HEK293T (cell line): ENCODE data around the gene RSPO4.

ENCODE experiments used
- CTCF ChIA-PET: fragments of 350-600 bp; formaldehyde crosslinking; extraction: SDS; loops from one replicate; lab custom pipeline; 2021; ENCODE audit warnings: antibody characterized with exemption, inconsistent platforms; lab: Yijun Ruan, JAX
- POLR2A ChIA-PET: fragments of 350-600 bp; formaldehyde crosslinking; extraction: SDS; loops from one replicate; lab custom pipeline; 2020; ENCODE audit warnings: antibody characterized with exemption, inconsistent platforms; lab: Yijun Ruan, JAX
- DNase-seq: peaks from one replicate; pipeline ENCODE4 v3.0.0; 2012; ENCODE audit warnings: mixed read lengths; ENCODE audit errors: extremely low spot score
- ARNT ChIP-seq: fragments of 450-650 bp; IDR thresholded peaks from 2 replicates; pipeline ENCODE4 v1.6.1; 2017; ENCODE audit warnings: mild to moderate bottlenecking
- BHLHE40 ChIP-seq: fragments of 450-650 bp; IDR thresholded peaks from 2 replicates; pipeline ENCODE4 v1.6.1; 2016; ENCODE audit warnings: mild to moderate bottlenecking, moderate library complexity, borderline replicate concordance
- CTBP1 ChIP-seq: fragments of 450-650 bp; IDR thresholded peaks from 2 replicates; pipeline ENCODE4 v1.6.1; 2016; ENCODE audit warnings: borderline replicate concordance
- ELF4 ChIP-seq: fragments of 450-650 bp; IDR thresholded peaks from 2 replicates; pipeline ENCODE4 v1.6.1; 2017; ENCODE audit warnings: antibody characterized with exemption
- FOXA1 ChIP-seq: fragments of 450-650 bp; IDR thresholded peaks from 2 replicates; pipeline ENCODE4 v1.6.1; 2016; ENCODE audit warnings: mild to moderate bottlenecking
- FOXK2 ChIP-seq: fragments of 450-650 bp; IDR thresholded peaks from 2 replicates; pipeline ENCODE4 v1.6.1; 2016; ENCODE audit warnings: mild to moderate bottlenecking
- FOXM1 ChIP-seq: fragments of 450-650 bp; IDR thresholded peaks from 2 replicates; pipeline ENCODE4 v1.6.1; 2017; ENCODE audit warnings: mild to moderate bottlenecking, borderline replicate concordance
- HDGF ChIP-seq: fragments of 450-650 bp; IDR thresholded peaks from 2 replicates; pipeline ENCODE4 v1.6.1; 2017; ENCODE audit warnings: antibody characterized with exemption, borderline replicate concordance
- L3MBTL2 ChIP-seq: fragments of 450-650 bp; conservative IDR thresholded peaks from 2 replicates; pipeline ENCODE4 v1.6.1; 2016; ENCODE audit warnings: mild to moderate bottlenecking
- LEF1 ChIP-seq: fragments of 450-650 bp; IDR thresholded peaks from 2 replicates; pipeline ENCODE4 v1.6.1; 2017; ENCODE audit warnings: mild to moderate bottlenecking, borderline replicate concordance
- NFRKB ChIP-seq: fragments of 450-650 bp; IDR thresholded peaks from 2 replicates; pipeline ENCODE4 v1.6.1; 2016; ENCODE audit warnings: mild to moderate bottlenecking, moderate library complexity
- PKNOX1 ChIP-seq: fragments of 450-650 bp; IDR thresholded peaks from 2 replicates; pipeline ENCODE4 v1.6.1; 2016
- SP1 ChIP-seq: fragments of 450-650 bp; IDR thresholded peaks from 2 replicates; pipeline ENCODE4 v1.6.1; 2017
- SUZ12 ChIP-seq: fragments of 450-650 bp; IDR thresholded peaks from 2 replicates; pipeline ENCODE4 v1.6.1; 2016; ENCODE audit warnings: mild to moderate bottlenecking
- TARDBP ChIP-seq: fragments of 450-650 bp; IDR thresholded peaks from 2 replicates; pipeline ENCODE4 v1.6.1; 2016
- ZNF384 ChIP-seq: fragments of 450-650 bp; IDR thresholded peaks from 2 replicates; pipeline ENCODE4 v1.6.1; 2016

Gene RSPO4

GRCh38 chr20:962683-963082 is 39.4 kb downstream of the RSPO4 start:
- no peak for DNase-seq
- ChIA-PET POLR2A (no interaction called here), CTCF (no interaction called here)
- no peak for TF ChIP-seq NFRKB
- no peak for TF ChIP-seq FOXA1
- TF ChIP-seq FOXM1, result no peak
- no peak for TF ChIP-seq ZNF384
- no peak for TF ChIP-seq ARNT
- no peak for TF ChIP-seq LEF1
- TF ChIP-seq SP1, result no peak
- no peak for TF ChIP-seq HDGF
- no peak for TF ChIP-seq FOXK2
- TF ChIP-seq BHLHE40, result no peak
- no peak for TF ChIP-seq L3MBTL2
- TF ChIP-seq TARDBP, result no peak
- TF ChIP-seq SUZ12, result no peak
- no peak for TF ChIP-seq ELF4
- TF ChIP-seq CTBP1, result no peak
- TF ChIP-seq PKNOX1, result no peak

GRCh38 chr20:962223-962622 is 39.9 kb downstream of the RSPO4 start:
- ChIA-PET POLR2A (no interaction called here), CTCF (no interaction called here)
- DNase-seq, result no peak
- TF ChIP-seq NFRKB (no peak), ELF4 (no peak), PKNOX1 (no peak), BHLHE40 (no peak)

- no peak for DNase-seq
- ChIA-PET CTCF (no interaction called here), POLR2A (no interaction called here)
- TF ChIP-seq ARNT (no peak), SUZ12 (no peak), TARDBP (no peak), CTBP1 (no peak), FOXK2 (no peak), FOXA1 (no peak), NFRKB (no peak), L3MBTL2 (no peak), ZNF384 (no peak), LEF1 (no peak), BHLHE40 (no peak), ELF4 (no peak), FOXM1 (no peak), PKNOX1 (no peak), HDGF (no peak)
These were observed 40.3 kb downstream of the RSPO4 start for GRCh38 chr20:961768-962167.

- ChIA-PET CTCF (no interaction called here), POLR2A (no interaction called here)
- no peak for DNase-seq
- TF ChIP-seq L3MBTL2 (no peak), FOXA1 (no peak), SP1 (no peak), LEF1 (no peak), PKNOX1 (no peak), FOXK2 (no peak), NFRKB (no peak), BHLHE40 (no peak), SUZ12 (no peak), HDGF (no peak), CTBP1 (no peak), ELF4 (no peak)
These were observed 42.0 kb downstream of the RSPO4 start for GRCh38 chr20:959996-960615.

- DNase-seq, result no peak
- no peak for TF ChIP-seq BHLHE40
- no peak for TF ChIP-seq FOXA1
- TF ChIP-seq LEF1, result no peak
- CTCF ChIA-PET, result interaction anchor here (0.6 to 0.8 kb wide), 3 partner anchors 17 to 144 kb away, joined by 3 to 4 read pairs (median 3); no protein-coding TSS in a partner anchor
- POLR2A ChIA-PET, result no interaction called here
These were observed 42.9 kb downstream of the RSPO4 start for GRCh38 chr20:958936-959815.
